GM19025 (cell line): Measurements from ENCODE around the gene AMDHD1.
"Not testable (repeated sequence)": the region's sequence is repeated elsewhere in the genome, so short reads cannot be mapped to it uniquely, and the experiment has no call there.

Experiments used
- ATAC-seq: cut with Tn5 transposase; IDR thresholded peaks from one replicate; pipeline ENCODE4 v1.9.1; 2021; ENCODE audit warnings: mild to moderate bottlenecking, low read depth, moderate library complexity; ENCODE audit not compliant: unreplicated experiment

AMDHD1 gene

DNA sequence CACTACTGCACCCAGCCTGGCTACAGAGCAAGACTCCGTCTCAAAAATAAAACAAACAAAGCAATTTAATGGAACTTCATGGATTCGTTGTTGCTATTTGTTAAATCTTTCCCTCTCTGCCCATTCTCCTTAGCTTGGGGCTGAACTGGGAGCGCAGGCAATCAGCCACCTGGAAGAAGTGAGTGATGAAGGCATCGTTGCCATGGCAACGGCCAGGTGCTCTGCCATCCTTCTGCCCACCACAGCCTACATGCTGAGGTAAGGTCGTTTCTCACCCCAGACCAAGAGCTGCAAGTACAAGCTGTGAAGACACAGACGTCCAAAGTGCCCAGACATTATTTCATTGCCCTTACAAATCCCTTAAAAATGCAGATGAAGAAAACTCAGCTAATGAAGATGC lies 19.1 kb downstream of the AMDHD1 start:
- no peak for ATAC-seq

- no peak for ATAC-seq
Measured at GRCh38 chr12:95963096-95963495, 20.0 kb downstream of the AMDHD1 start.

- ATAC-seq = no peak
Measured at GRCh38 chr12:95966287-95966870, 23.2 kb downstream of the AMDHD1 start.

- ATAC-seq = no peak
Measured at GRCh38 chr12:95967301-95967700, 24.2 kb downstream of the AMDHD1 start.

- not testable (repeated sequence) for ATAC-seq
Measured at GRCh38 chr12:95969116-95969515, 26.0 kb downstream of the AMDHD1 start.

GRCh38 chr12:95970905-95971304 lies 27.8 kb downstream of the AMDHD1 start:
- ATAC-seq = no peak

DNA sequence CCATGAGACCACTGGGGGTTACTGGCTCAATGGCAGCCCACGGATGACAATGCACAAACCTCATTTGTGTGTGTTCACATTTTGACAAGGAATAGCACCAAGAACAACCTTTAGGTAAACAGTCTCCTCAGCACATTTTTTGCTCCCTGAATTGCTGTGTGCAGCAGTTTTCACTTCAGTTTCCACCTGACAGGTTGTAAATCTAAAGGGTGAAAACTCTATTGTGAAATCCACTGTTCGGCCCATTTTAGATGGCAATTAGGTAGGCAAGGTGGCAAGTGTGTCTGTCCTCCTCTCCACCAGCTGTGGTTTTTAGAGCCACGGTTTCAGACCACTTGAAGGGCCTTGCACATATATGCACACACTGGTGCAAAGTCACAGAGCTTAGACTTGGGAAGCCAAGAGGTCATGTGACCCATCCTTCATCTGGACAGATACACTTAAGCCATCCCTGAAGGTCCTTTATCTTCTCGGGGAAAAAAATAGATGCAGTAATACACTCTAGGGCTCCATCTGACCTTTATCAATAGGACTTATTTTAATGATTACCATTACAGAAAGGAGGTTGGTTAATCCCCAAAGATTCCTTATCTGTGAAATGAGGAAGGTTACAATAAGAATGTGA lies 29.8 kb downstream of the AMDHD1 start:
- no peak for ATAC-seq

GRCh38 chr12:95974358-95974757 lies 31.2 kb downstream of the AMDHD1 start:
- no peak for ATAC-seq

DNA sequence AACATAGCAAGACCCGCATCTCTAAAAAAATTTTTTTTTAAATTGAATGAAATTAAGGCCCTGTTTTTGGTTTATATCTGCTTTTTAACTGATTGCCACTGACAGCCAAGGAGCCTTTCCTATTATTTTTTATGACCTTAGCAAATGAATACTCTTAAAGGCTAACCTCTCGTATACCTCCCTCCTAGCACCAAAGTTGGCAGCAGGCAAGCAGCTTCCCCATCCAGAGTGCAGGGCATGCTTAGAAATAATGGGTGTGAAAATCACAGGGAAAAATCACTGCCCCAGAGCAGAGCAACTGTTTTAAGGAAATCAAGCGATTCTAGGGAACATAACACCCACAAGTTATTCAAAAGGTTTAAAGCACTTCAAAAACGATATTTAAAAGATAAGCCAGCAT lies 32.4 kb downstream of the AMDHD1 start:
- no peak for ATAC-seq

DNA sequence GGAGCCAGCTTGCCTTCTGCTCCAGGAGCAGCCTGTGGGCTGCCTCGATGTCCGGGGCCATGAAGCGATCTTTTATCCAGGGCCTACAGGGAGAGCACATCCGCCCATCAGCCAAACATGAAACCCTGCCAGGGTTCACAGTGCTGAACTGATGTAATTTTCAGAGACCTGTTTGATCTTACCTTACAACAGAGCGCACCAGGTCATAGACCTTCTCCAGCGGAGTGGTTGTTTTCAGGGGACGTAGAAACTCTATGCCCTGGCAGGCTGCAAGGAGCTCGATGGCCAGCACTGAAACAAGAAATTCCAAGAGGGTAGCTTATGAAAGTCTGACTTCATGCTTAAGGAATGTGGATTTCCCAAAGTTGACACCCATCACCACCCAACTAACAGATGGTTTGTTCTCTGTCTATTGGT lies 33.3 kb downstream of the AMDHD1 start:
- no peak for ATAC-seq

GRCh38 chr12:95977764-95978305 lies 34.7 kb downstream of the AMDHD1 start:
- no peak for ATAC-seq

GRCh38 chr12:95978351-95978750 lies 35.2 kb downstream of the AMDHD1 start:
- ATAC-seq = no peak

GRCh38 chr12:95978774-95979173 lies 35.6 kb downstream of the AMDHD1 start:
- no peak for ATAC-seq

DNA sequence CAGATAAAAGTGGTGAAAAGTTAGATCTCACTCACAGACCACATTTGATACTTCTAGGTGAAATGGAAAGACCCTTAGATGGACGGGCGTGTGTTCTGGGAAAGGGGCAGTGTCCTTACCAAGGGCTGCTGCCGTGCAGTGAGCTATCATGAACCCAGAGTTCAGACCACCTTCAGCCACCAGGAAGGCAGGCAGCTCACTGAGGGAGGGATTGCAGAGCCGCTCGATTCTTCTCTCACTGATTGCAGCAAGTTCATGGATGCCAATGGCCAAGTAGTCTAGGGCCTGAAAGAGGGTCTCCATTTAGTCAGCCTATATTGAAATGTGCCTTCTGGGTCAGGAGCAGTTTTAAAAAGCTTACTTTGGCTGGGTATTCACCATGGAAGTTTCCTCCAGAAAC lies 37.3 kb downstream of the AMDHD1 start:
- no peak for ATAC-seq

DNA sequence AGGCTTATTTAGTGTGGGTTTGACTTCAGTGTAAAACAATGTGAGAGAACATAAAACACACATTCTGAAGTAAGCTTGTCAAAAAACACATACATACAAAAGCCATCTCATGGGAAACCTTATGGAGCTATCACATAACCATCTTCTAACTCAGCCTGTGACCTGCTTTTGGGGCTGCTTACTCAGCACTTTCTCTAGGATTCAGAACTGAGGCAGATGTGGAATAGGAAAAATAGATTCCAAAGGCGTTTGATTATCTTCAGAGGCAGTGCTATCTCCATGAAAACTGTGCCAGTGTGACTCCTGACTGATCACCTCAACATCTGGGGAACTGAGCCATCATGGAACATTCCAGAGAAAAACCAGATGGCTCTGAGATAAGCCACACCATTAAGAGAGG lies 39.5 kb downstream of the AMDHD1 start:
- no peak for ATAC-seq

GRCh38 chr12:95984682-95985081 lies 41.6 kb downstream of the AMDHD1 start:
- no peak for ATAC-seq

- no peak for ATAC-seq
Measured at GRCh38 chr12:95986635-95987570, 43.8 kb downstream of the AMDHD1 start.

DNA sequence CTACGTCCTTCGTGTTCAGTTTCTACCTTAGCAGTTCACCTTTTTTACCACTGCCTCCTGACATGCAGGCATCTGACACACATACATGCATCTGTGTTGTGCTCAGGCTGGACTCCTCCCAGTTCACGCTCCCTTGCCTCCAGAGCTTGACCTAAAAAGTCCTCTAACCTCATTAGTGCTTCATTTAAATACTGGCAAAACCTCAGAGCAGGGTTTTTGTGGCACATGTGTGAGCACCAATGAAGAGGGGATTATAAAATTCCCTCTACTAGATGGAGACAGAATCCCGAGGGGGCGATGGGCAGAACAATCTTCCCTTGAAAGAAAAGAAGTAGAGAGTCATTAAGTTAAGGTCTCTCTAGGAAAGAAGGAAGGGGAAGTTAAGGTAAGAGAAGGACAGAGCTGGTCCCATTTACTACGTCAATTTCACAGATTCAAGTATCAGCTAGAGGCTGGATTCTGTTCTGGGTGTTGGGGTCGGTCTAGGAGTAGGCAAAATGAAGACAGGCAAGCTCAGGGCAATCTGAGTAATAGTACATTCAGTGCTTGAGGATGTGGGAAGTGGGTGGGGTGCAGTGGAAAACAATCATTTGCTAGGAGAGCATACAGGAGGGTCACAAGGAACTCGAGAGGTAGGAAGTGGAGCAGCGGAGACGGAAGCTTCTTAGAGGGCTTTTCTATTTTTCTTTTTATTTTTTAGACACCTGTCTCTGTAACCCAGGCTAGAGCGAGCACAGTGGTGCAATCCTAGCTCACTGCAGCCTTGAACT lies 45.6 kb downstream of the AMDHD1 start:
- ATAC-seq = no peak

DNA sequence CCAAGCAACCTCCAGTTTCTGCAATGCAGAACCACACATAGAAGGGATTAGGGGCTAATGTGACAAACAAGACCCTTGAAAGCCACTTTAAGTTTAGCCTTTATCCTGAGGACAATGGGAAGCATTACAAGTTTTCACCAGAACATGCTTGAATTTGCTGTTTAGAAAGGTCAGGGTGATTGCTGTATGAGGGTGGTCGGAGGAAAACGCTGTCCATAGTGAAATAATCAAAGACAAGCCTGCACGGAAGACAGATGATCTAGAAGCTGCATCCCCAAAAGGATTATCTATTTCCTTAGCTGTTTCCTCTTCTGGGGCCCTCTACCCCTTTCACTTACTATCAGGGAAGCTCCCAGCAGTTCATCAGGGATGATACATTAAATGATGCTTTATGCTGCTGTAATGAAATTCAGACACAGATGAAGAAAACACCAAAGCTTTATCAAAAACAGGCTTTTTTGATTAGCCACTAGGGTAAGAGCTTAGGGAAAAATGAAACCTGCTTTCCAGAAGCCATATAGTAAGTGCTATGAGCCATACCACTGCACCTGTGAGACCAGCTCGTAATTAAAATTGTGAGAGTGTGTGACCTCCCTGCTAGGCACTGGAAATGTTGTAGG lies 46.5 kb downstream of the AMDHD1 start:
- ATAC-seq = no peak

DNA sequence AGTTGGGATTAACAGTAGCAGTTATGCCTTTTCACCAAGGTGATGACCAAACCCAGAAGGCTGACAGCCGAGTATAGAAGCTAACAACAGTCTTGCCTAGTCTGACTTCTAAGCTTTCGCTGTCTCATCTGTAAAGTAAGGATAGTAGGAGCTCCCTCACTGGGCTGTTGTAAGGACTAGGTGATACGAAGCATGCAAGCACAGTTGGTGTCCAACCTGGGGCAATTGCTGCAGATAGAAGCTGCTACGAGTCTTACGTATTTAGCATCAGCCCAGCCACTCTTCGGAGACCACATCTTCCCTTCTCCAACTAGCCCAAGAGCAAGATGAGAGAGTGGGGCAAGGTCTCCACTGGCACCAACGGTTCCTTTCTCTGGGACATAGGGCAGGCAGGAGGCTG lies 47.0 kb downstream of the AMDHD1 start:
- ATAC-seq = no peak
